Heart right ventricle (tissue), 16 donors: Measurements from ENCODE around the gene COPZ2. TPM values are rescaled to one million over a fixed set of nuclear protein-coding genes. Genes with fewer than 3 reads are reported as not detected.

Experiments
- ATAC-seq, 8 donors: fragments of 200-7000 bp; cut with Tn5 transposase; one replicate each; pipeline ENCODE4 v1.9.1; 2020; ENCODE audit warnings: mild to moderate bottlenecking in 8 of 8, moderate library complexity in 8 of 8, moderate number of reproducible peaks in 1 of 8
- DNase-seq, 2 donors: peaks; one replicate each; pipeline ENCODE4 v3.0.0-alpha.2; 2020
- H3K27ac ChIP-seq, 10 donors: fragments of 200-600 bp; sonication (generic) in 2 of 10; one replicate each; pipeline versions ENCODE4 v1.5.0 to v1.8.0; 2020 to 2022; ENCODE audit warnings: mild to moderate bottlenecking in 3 of 10
- H3K27me3 ChIP-seq, 7 donors: fragments of 200-600 bp; one replicate each; pipeline ENCODE4 v1.8.0; 2021 to 2022; ENCODE audit warnings: mild to moderate bottlenecking in 2 of 7
- H3K36me3 ChIP-seq, 9 donors: fragments of 200-600 bp; sonication (generic) in 1 of 9; one replicate each; pipeline versions ENCODE4 v1.5.0 to v1.8.0; 2020 to 2022; ENCODE audit warnings: mild to moderate bottlenecking in 2 of 9
- H3K4me1 ChIP-seq, 9 donors: fragments of 200-600 bp; sonication (generic) in 1 of 9; one replicate each; pipeline versions ENCODE4 v1.5.0 to v1.8.0; 2020 to 2022; ENCODE audit warnings: mild to moderate bottlenecking in 4 of 9
- H3K4me3 ChIP-seq, 10 donors: fragments of 200-600 bp; sonication (generic) in 2 of 10; one replicate each; pipeline versions ENCODE4 v1.5.0 to v1.8.0; 2020 to 2022; ENCODE audit warnings: mild to moderate bottlenecking in 7 of 10, moderate library complexity in 2 of 10
- H3K9me3 ChIP-seq, 11 donors: fragments of 200-600 bp in 10 of 11; sonication (generic) in 2 of 11; one replicate each; pipeline versions ENCODE4 v1.5.0 to v1.8.0; 2013 to 2022; ENCODE audit warnings: mild to moderate bottlenecking in 2 of 11, control low read depth in 1 of 11, moderate library complexity in 1 of 11
- WGBS, 2 donors: extraction: QIAGEN DNeasy Blood & Tissue Kit; methylation state at CpG; one replicate each; pipeline ENCODE4 v1.1.7; 2013; ENCODE audit warnings: inconsistent platforms in 1 of 2; 5-methylcytosine and 5-hydroxymethylcytosine counted together
- intact Hi-C, 10 donors: fragments of 100-400 bp; cut with DNase I; formaldehyde crosslinking; loops; one replicate each; pipeline versions ENCODE4 v1.11.1 to v1.14.2; 2022
- polyA plus RNA-seq, 2 donors: library from polyadenylated mRNA; stranded (reverse); fragments of 200-250 nt; gene quantifications; one replicate each; pipeline ENCODE4 v1.2.3, GENCODE V29; 2013
- total RNA-seq, 10 donors: library from RNA; stranded (reverse); fragmentation: NEBNext Ultra II Directional in 3 of 10; extraction: Animal tissue kit (Norgen Biotek cat#: 25700) in 3 of 10; gene quantifications; one replicate each; pipeline versions ENCODE4 v1.2.1 to v1.2.4, GENCODE V29; 2021 to 2023
- TF ChIP-seq, protein P1 (sequence below), 9 donors: fragments of 200-600 bp; sonication (generic) in 2 of 9; IDR thresholded peaks; one replicate each; pipeline versions ENCODE4 v1.5.0 to v1.8.0; 2021 to 2022; ENCODE audit warnings: antibody characterized with exemption in 9 of 9, mild to moderate bottlenecking in 5 of 9, moderate library complexity in 1 of 9
- donor health status: Arrhythmogenic right ventricular cardiomyopathy.
- donor health status: ischemic (EF 13 %, LVEDD 7.1; RV severe dilation, severe dysfunction).
- donor health status: healthy with polysubstance abuse.
- donor health status: DM: no; HTN: yes; CAD: no.
- donor health status: DM: no; HTN: no; CAD: no.
- donor health status: ischemic (EF 25% LVEDD 6.9; RV normal size, moderate dysfunction).
- donor health status: ischemic (EF 25% LVEDD 5.7; RV mildly dilated, moderate dysfunction).
- donor health status: healthy.
- donor health status: DM: yes; HTN: yes; CAD: no.
- donor health status: Ischemic cardiomyopathy.
- donor health status: ischemic (EF 35%, LVEDD 5.7; RV mildly dilated, moderate dysfunction).
- donor health status: nonischemic (EF 11% LVEDD 7.7; RV severe dilation, severe dysfunction).
- donor health status: DM: yes; HTN: yes; CAD: no.
- donor health status: PGD.
- donor health status: ischemic (EF 29% LVEDD 5.4; RV normal size, mild dysfunction).
- donor health status: nonischemic (EF 23%, LVEDD 6.1; RV moderate dilation, normal function).

The COPZ2 gene
- total and polyA plus RNA-seq, 12 donors: 17.5 to 67.3 (median 59.1) TPM

DNA sequence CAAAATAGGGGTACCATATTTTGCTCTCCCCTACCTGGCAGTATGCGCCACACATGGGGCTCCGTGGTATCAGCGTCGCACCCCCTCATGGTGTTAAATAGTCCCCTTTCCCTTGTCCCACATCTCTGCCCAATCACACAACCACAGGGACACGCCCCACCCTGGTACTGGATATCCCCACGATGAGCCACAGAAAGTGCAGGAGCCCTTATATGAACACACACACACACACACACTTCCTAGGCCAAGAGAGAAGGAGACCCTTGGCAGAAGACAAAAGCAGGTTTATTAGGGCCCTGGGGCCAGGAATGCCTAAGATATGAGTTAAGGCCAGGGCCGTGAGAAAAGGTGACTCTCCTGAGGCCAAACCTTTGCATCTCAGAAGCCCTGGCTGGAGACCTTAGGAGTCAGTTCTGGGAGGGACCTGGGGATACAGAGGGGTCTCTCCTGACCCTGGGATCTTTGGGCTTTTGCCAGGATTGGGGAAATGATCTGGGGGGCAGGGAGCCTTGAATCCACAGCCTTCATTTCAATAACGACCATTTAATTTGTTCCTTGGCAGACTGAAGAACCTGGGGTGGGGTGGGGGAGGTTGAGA is 11.6 kb downstream of the COPZ2 start:
- WGBS, 2 donors: 29 to 33% methylated on average over 8 of the region's 8 CpGs
- peak in 2 of 8 donors; percentile 0 to 1 for ATAC-seq
- H3K4me3 ChIP-seq: peak overlapping the region in 8 of 10 donors; percentile 33 to 60 (median 55)

DNA sequence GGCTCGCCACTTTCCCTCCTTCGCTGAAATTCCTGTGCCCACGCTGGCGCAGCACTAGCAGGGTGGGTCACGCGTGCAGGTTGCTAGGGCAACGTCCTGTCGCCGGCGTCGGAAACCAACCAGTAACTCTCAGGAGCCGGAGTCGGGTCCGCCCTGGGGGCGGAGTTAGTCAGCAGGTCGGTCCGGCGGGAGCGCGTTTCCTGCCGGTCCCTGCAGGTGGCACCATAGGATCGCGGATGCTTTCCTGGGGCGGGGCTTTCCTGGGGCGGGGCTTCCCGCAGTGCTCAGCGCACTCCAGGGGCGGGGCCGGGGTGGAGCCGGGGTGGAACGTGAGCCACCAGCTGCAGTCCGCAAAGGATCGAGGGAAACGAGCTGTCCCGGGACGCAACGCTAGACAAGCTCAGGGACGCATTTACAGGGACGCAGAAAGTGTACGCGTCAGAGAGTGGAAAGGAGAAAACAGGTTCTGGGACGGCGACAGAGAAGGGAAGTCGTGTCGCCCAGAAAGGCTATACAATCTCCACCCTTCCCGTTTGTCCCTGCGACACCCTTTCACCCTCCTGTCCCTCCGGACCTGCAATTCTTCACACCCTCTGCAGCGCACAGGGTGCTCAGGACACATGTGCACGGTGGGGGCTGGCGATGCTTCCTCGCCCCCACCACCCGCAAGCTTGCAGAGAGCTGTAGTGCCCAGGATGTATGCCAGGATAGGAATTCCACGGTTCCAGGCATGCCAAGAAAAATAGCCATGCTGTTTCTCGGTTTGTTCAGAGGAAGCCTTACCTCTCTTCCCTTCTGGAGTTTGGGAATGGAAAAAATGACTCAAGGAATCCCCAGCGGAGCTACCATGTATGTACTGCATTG is 12.3 kb downstream of the COPZ2 start:
- ATAC-seq: peak; percentile 87 to 95 (median 92)
- no peaks in the 10 kb centered on the region for H3K36me3 ChIP-seq
- TF ChIP-seq, protein P1, sequence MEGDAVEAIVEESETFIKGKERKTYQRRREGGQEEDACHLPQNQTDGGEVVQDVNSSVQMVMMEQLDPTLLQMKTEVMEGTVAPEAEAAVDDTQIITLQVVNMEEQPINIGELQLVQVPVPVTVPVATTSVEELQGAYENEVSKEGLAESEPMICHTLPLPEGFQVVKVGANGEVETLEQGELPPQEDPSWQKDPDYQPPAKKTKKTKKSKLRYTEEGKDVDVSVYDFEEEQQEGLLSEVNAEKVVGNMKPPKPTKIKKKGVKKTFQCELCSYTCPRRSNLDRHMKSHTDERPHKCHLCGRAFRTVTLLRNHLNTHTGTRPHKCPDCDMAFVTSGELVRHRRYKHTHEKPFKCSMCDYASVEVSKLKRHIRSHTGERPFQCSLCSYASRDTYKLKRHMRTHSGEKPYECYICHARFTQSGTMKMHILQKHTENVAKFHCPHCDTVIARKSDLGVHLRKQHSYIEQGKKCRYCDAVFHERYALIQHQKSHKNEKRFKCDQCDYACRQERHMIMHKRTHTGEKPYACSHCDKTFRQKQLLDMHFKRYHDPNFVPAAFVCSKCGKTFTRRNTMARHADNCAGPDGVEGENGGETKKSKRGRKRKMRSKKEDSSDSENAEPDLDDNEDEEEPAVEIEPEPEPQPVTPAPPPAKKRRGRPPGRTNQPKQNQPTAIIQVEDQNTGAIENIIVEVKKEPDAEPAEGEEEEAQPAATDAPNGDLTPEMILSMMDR (IDR thresholded peaks at IDR 0.05): peak; percentile 53 to 88 (median 80)
- peaks cover 0 to 28% (median 16%) of the 10 kb centered on the region in 7 donors for H3K27me3 ChIP-seq
- no peaks in the 10 kb centered on the region for H3K9me3 ChIP-seq
- intact Hi-C loops: loop anchor here in 9 of 10 donors (1.0 to 10.0 kb wide), 8 partner anchors 49 to 592 kb away; partner anchors contain the start of genes HOXB8 (in 6 of the 9) and HOXB7 (in 5 of the 9)
- peak; percentile 96 to 98 for DNase-seq
- peaks cover 18 to 52% (median 41%) of the 10 kb centered on the region in 9 donors for H3K4me1 ChIP-seq
- 1% methylated on average over 54 to 56 of the region's 56 CpGs for WGBS, 2 donors
- H3K27ac ChIP-seq: peak overlapping the region; percentile 32 to 89 (median 79)
- peak overlapping the region; percentile 27 to 60 (median 54) for H3K4me3 ChIP-seq

More for the DNA sequence above, 11.6 kb downstream of the COPZ2 start:
- DNase-seq: peak in 1 of 2 donors; percentile 30
- intact Hi-C loops: loop anchor here (1.0 to 10.0 kb wide), 10 partner anchors 48 to 591 kb away; partner anchors contain the start of genes HOXB8 (in 6 of the 10), HOXB7 (in 5 of the 10) and SNX11 (in 1 of the 10)
- H3K4me1 ChIP-seq: peaks cover 18 to 58% (median 46%) of the 10 kb centered on the region in 9 donors
- peaks cover 0 to 25% (median 16%) of the 10 kb centered on the region in 7 donors for H3K27me3 ChIP-seq
- TF ChIP-seq, protein P1 (IDR thresholded peaks at IDR 0.05): no peak
- peak overlapping the region in 8 of 10 donors; percentile 55 to 89 (median 76) for H3K27ac ChIP-seq
- H3K36me3 ChIP-seq: no peaks in the 10 kb centered on the region
- no peaks in the 10 kb centered on the region for H3K9me3 ChIP-seq

DNA sequence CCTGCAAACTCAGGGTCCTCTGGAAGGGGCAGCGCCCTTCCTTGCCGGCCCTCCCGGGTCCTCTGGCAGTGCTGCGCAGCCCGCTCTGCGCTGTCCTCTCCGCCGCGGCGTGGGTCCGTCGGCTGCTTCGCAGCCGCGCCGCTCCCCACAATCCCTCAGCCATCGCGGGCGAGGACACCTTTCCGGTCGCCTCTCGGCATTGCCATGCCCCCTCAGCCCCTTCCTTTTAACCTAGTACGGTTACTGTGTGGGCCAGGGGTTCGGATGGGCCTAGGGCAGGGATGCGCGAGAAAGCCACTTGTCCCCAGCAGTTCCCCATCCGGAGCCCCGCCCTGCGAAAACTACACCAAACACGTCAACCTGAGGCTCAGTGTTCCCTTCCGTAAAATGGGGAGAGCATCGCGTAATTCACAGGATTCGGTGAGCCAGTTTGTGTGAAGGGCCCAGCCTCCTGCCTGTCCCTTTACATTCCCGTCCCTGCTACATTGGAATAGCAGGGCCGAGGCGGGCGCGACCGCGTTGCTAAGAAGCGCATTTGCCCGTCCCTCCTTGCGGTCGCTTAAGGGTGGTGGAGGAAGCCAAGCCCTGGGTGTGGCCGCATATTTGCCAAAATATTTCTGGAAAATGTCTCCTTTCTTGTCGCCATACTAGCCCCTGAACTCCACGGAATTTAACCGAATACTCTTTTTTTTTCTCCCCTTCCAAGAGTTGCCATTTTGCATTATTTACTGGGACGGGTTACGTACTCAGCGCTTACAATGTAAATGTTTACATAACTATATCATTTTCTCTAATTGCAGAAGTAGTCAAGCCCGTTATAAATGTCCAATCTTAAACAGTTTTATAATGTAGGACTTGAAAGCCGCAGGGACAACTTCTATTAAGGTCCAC is 13.2 kb downstream of the COPZ2 start:
- Histone ChIP-seq H3K9me3 (no peaks in the 10 kb centered on the region), H3K27ac (peak overlapping the region in 9 of 10 donors; percentile 78 to 91 (median 83)), H3K4me1 (peaks cover 18 to 51% (median 41%) of the 10 kb centered on the region in 9 donors), H3K4me3 (peak overlapping the region; percentile 27 to 60 (median 54)), H3K27me3 (peaks cover 0 to 28% (median 16%) of the 10 kb centered on the region in 7 donors), H3K36me3 (no peaks in the 10 kb centered on the region)
- 1% methylated on average over 54 of the region's 54 CpGs for WGBS, 2 donors
- DNase-seq: peak; percentile 24 to 42
- intact Hi-C loops: loop anchor here in 9 of 10 donors (1.0 to 10.0 kb wide), 8 partner anchors 50 to 593 kb away; partner anchors contain the start of genes HOXB8 (in 6 of the 9) and HOXB7 (in 5 of the 9)
- TF ChIP-seq, protein P1 (IDR thresholded peaks at IDR 0.05): no peak
- ATAC-seq: peak in 6 of 8 donors; percentile 0 to 24 (median 0)
